Parathyroid adenoma (tissue), 2 donors: ENCODE measurements around the gene STIM1.

ENCODE experiments used
- H2AFZ ChIP-seq: fragments of 300-600 bp; sonication (generic); one replicate; pipeline ENCODE4 v1.7.0; 2017; ENCODE audit warnings: antibody characterized with exemption, mild to moderate bottlenecking
- H3K27ac ChIP-seq: fragments of 300-600 bp; sonication (generic); one replicate; pipeline ENCODE4 v1.7.0; 2017
- H3K27me3 ChIP-seq: fragments of 300-600 bp; sonication (generic); one replicate; pipeline ENCODE4 v1.7.0; 2017; ENCODE audit warnings: low read length; ENCODE audit not compliant: control insufficient read depth, insufficient read depth
- H3K36me3 ChIP-seq: fragments of 300-600 bp; sonication (generic); one replicate; pipeline ENCODE4 v1.7.0; 2017; ENCODE audit warnings: low read length; ENCODE audit not compliant: control insufficient read depth, insufficient read depth
- H3K4me1 ChIP-seq: fragments of 300-600 bp; sonication (generic); one replicate; pipeline ENCODE4 v1.7.0; 2017; ENCODE audit warnings: control low read depth
- H3K4me2 ChIP-seq: fragments of 300-600 bp; sonication (generic); one replicate; pipeline ENCODE4 v1.7.0; 2017; ENCODE audit warnings: low read length
- H3K4me3 ChIP-seq: fragments of 300-600 bp; sonication (generic); one replicate; pipeline ENCODE4 v1.7.0; 2017; ENCODE audit warnings: low read depth, low read length
- H3K79me2 ChIP-seq: fragments of 300-600 bp; sonication (generic); one replicate; pipeline ENCODE4 v1.7.0; 2017; ENCODE audit warnings: control low read depth
- H3K9ac ChIP-seq: fragments of 300-600 bp; sonication (generic); one replicate; pipeline ENCODE4 v1.7.0; 2017; ENCODE audit warnings: mild to moderate bottlenecking
- H3K9me3 ChIP-seq: fragments of 300-600 bp; sonication (generic); one replicate; pipeline ENCODE4 v1.7.0; 2017; ENCODE audit warnings: low read length; ENCODE audit not compliant: control insufficient read depth
- TF ChIP-seq, protein P1 (sequence below): fragments of 300-600 bp; sonication (generic); IDR thresholded peaks from one replicate; pipeline ENCODE4 v1.7.0; 2017; ENCODE audit warnings: antibody characterized with exemption, mild to moderate bottlenecking
- donor health status: primary hyperparathyroidism.

STIM1 gene

DNA sequence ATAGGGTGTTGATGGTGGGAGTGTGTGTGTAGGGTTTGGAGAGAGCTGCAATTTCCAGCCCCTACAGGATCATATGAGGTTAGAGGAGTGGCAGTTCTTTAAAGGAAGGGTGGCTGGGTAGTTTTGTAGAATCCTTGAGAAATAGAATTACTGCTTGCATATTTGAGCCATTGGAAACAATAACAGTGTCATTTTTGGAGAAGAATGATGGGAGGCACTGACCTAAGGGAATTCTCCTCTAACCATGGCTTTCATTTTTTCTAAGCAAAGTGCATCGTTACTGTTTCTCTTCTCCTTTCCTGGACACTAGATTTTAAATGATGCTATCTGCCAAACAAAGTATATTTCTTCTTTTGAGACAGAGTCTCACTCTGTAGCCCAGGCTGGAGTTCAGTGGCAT, 172.3 kb downstream of the STIM1 start:
- Histone ChIP-seq H3K36me3 (no peaks in the 10 kb centered on the region), H3K4me2 (no peak overlapping the region), H3K9me3 (no peaks in the 10 kb centered on the region), H3K79me2 (no peaks in the 10 kb centered on the region), H3K27ac (no peak overlapping the region), H3K4me3 (no peak overlapping the region), H3K4me1 (no peaks in the 10 kb centered on the region), H3K27me3 (no peaks in the 10 kb centered on the region), H2AFZ (no peak overlapping the region), H3K9ac (no peak overlapping the region)
- TF ChIP-seq, protein P1, sequence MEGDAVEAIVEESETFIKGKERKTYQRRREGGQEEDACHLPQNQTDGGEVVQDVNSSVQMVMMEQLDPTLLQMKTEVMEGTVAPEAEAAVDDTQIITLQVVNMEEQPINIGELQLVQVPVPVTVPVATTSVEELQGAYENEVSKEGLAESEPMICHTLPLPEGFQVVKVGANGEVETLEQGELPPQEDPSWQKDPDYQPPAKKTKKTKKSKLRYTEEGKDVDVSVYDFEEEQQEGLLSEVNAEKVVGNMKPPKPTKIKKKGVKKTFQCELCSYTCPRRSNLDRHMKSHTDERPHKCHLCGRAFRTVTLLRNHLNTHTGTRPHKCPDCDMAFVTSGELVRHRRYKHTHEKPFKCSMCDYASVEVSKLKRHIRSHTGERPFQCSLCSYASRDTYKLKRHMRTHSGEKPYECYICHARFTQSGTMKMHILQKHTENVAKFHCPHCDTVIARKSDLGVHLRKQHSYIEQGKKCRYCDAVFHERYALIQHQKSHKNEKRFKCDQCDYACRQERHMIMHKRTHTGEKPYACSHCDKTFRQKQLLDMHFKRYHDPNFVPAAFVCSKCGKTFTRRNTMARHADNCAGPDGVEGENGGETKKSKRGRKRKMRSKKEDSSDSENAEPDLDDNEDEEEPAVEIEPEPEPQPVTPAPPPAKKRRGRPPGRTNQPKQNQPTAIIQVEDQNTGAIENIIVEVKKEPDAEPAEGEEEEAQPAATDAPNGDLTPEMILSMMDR: no peak

DNA sequence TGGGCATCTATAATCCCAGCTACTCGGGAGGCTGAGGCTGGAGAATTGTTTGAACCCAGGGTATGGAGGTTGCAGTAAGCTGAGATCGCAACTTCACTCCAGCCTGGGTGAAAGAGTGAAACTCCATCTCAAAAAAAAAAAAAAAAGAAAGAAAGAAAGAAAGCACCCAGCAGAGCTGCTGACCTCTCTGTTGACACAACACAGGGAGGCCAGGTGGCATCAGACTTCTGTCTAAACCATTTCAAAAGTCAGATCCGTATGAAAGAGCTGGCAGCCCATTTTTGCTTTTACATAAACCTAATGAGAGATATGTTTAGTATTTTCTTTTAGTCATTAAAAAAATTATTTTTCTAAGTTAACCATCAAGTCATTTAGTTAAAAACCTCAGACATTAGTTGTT, 174.7 kb downstream of the STIM1 start:
- no peaks in the 10 kb centered on the region for H3K79me2 ChIP-seq

GRCh38 chr11:4032097-4032496, 176.6 kb downstream of the STIM1 start:
- Histone ChIP-seq H3K9me3 (no peaks in the 10 kb centered on the region), H2AFZ (no peak overlapping the region), H3K36me3 (no peaks in the 10 kb centered on the region), H3K9ac (no peak overlapping the region), H3K4me3 (no peak overlapping the region), H3K27ac (no peak overlapping the region), H3K27me3 (no peaks in the 10 kb centered on the region), H3K4me2 (no peak overlapping the region), H3K4me1 (no peaks in the 10 kb centered on the region), H3K79me2 (no peaks in the 10 kb centered on the region)
- TF ChIP-seq, protein P1: no peak

More for the DNA sequence above, 174.7 kb downstream of the STIM1 start:
- Histone ChIP-seq H3K27ac (no peak overlapping the region), H3K27me3 (no peaks in the 10 kb centered on the region), H3K4me1 (no peaks in the 10 kb centered on the region), H3K4me3 (no peak overlapping the region), H3K36me3 (no peaks in the 10 kb centered on the region), H2AFZ (no peak overlapping the region), H3K9ac (no peak overlapping the region), H3K9me3 (no peaks in the 10 kb centered on the region), H3K4me2 (no peak overlapping the region)
- TF ChIP-seq, protein P1: no peak

- Histone ChIP-seq H3K9ac (no peak overlapping the region), H2AFZ (no peak overlapping the region), H3K36me3 (no peaks in the 10 kb centered on the region), H3K4me2 (no peak overlapping the region), H3K9me3 (no peaks in the 10 kb centered on the region), H3K27ac (no peak overlapping the region), H3K4me1 (no peaks in the 10 kb centered on the region), H3K4me3 (no peak overlapping the region), H3K27me3 (no peaks in the 10 kb centered on the region), H3K79me2 (no peaks in the 10 kb centered on the region)
- TF ChIP-seq, protein P1: no peak
Observed at GRCh38 chr11:4035985-4036384, 180.5 kb downstream of the STIM1 start.

GRCh38 chr11:4039011-4039410, 183.5 kb downstream of the STIM1 start:
- H3K36me3 ChIP-seq: no peaks in the 10 kb centered on the region
- H3K27me3 ChIP-seq: no peaks in the 10 kb centered on the region
- H3K4me3 ChIP-seq: no peak overlapping the region
- TF ChIP-seq, protein P1: no peak
- no peak overlapping the region for H2AFZ ChIP-seq
- no peak overlapping the region for H3K9ac ChIP-seq
- no peaks in the 10 kb centered on the region for H3K9me3 ChIP-seq
- H3K4me1 ChIP-seq: no peaks in the 10 kb centered on the region
- no peaks in the 10 kb centered on the region for H3K79me2 ChIP-seq
- no peak overlapping the region for H3K27ac ChIP-seq
- no peak overlapping the region for H3K4me2 ChIP-seq
